Activated CD4-positive, CD25-positive, alpha-beta regulatory T cell treated with anti-CD3 and anti-CD28 coated beads, Interleukin-2, amount 50 U/mL, for 24 hours (primary cell): ENCODE results near the gene KLC1.
A peak's percentile ranks its signal among the peaks of the same experiment; 100 is the strongest.

Source experiments
- ATAC-seq, 2 donors: fragments of 150-1000 bp; cut with Tn5 transposase; one replicate each; pipeline ENCODE4 v1.10.0; 2021; ENCODE audit warnings: mild to moderate bottlenecking in 1 of 2, moderate library complexity in 1 of 2

KLC1 gene

GRCh38 chr14:103736546-103737431, 107.8 kb downstream of the KLC1 start:
- no peak for ATAC-seq

DNA sequence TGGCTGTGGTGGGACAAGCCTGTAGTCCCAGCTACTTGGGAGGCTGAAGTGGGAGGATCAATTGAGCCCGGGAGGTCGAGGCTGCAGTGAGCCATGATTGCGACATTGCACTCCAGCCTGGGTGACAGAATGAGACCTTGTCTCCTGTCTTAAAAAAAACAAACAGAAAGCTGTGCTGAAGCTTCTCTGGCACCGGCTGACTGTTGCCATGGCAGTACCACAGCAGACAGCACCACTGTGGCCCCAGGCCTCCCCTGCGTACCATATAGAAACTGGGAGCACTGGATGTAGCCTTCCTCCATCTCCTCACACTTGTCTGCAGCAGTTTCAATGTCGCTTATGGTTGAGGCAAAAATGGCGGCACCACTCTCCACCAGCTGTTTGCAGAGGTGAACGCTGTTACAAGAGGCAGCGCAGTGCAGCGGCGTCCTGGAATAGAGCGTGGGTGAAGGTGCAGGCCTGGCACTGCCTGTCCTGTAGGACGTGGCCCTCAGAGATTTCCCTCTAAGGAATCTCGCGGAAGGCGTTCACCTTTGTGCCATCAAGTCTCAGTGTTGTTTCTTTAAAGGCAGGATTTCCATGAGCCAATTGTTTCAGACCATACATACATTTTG, 108.5 kb downstream of the KLC1 start:
- ATAC-seq = no peak

DNA sequence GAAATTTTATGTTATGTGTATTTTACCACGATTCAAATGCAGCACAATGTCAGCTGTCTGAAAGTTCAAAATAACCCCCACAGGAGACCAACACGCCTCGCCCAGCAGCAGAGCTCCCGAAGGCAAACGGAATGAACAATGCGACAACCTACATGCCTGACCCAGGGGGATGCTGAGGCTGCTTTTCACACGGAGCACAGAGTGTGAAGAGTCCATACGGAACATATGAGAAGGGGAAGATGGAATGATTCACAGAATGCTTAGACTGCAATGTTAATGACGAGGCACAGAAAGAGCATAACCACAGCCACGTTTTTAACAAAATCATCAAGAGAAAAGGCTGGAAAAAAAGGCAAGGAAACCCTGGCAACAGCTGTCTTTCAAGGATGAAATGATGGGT, 109.2 kb downstream of the KLC1 start:
- ATAC-seq = no peak

DNA sequence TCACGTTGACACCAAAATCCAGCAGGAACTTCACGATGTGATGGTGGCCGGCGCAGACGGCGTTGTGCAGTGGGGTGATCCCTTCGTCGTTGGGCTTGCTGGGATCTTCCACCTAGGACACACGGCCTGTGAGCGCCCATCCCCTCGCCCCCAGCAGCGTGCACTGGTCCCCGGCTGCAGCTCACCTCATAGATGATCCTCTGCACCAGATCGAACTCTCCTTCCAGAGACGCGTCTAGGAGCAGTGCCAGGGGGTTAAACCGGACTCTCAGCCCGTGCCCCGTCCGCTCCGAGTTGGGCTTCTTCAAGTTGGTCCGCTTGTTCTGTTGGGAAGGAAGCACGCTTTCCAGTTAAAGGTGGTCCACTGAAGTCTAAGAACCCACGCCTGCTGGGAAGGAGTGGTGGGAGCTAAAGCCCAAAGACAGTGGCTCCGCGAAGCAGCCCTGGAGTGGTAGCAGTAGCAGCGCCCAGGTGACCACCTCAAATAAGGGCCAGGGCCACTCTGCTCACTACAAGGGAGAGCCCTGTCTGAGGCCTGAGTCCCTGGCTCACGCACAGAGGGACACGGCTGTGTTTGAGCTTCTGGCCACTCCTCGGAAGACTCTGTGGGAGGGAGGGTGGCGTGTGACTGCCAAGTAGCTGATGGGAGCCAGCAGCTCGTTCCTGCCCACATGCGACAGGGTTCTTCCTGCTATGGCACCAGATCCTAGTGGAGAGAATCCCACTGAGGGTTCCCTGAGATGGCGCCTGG, 109.9 kb downstream of the KLC1 start:
- no peak for ATAC-seq

DNA sequence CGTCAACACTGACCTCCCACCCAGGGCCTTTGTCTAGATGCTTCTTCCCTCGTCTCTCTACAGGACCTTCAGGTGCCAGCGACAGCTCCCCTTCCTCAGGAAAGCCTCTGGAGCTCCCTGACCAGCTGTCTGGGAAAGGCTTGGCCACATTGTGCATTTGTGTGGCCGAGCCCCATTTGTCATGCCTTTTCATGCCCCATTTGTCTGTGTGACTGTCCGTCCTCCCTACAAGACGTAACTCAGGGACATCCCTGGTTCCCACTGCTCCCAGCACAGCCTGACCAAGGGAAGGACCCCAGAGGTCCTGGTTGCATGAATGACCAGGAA, 110.4 kb downstream of the KLC1 start:
- no peak for ATAC-seq

GRCh38 chr14:103739793-103740501, 110.9 kb downstream of the KLC1 start:
- ATAC-seq = no peak

GRCh38 chr14:103740991-103741689, 112.1 kb downstream of the KLC1 start:
- no peak for ATAC-seq

DNA sequence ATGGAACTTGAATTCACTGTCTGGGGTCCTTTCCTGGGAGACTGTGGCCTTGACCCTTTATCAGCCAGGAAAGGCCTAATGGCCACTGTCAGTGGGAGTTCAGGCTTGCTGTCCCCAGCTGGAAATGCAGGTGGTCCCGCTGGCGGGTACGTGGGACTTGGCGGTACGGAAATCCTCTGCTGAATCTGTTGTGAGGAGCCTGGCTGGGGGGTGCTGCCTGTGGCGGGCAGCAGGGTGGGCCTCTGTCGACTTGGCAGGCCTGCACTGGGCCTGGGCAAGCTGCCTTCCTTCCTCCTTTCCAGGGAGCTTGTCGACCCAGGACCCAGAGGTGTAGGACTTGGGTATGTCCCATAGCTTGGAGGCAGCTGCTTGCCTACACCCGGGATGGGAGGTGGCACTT, 112.9 kb downstream of the KLC1 start:
- no peak for ATAC-seq

DNA sequence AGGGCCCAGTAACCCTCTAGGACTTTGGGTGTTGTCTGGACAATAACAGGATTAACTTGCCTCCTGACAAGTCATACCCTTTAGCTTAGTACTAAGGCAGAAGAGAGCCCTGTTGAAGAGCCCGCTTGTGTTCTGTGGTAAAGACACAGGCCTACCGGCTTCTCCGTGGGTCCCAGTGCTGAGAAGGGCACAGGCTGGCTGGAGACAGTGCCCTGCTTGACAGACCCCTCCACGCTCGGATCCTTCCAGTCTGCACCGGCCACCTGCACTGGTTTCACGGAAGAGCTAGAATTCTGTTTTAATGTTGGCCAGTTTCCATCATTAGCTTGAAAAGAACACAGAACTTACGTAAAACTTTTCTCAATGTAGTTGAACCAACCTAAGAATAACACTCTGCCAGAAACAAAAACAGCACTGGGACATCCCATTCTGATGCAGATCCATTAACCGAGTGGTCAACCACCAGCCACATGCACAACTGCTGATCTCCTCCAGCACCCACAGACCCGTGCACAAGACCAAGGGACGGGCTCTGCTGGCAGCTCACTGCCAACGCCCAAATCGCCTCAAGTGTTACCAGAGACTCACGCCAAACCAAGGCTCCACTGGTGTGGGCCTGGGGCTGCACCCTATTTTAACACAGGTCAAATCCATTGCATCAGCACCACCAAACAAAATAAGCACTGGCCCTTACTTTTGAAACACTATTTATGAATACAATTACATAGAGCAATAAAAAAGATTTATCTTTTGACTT, 113.7 kb downstream of the KLC1 start:
- no peak for ATAC-seq

- ATAC-seq = no peak
These were observed 114.7 kb downstream of the KLC1 start for GRCh38 chr14:103743691-103744090.

GRCh38 chr14:103744621-103745395, 115.8 kb downstream of the KLC1 start:
- no peak for ATAC-seq

- ATAC-seq = no peak
These were observed 116.4 kb downstream of the KLC1 start for GRCh38 chr14:103745424-103745823.

GRCh38 chr14:103746701-103747100, 117.7 kb downstream of the KLC1 start:
- ATAC-seq = no peak

GRCh38 chr14:103748534-103748857, 119.5 kb downstream of the KLC1 start:
- peak; percentile 86 to 90 for ATAC-seq

GRCh38 chr14:103749452-103749851, 120.4 kb downstream of the KLC1 start:
- ATAC-seq = no peak

GRCh38 chr14:103749860-103750259, 120.8 kb downstream of the KLC1 start:
- no peak for ATAC-seq
